PC-9 (cell line): ENCODE results near the gene LRRC43. TPM values are rescaled to one million over a fixed set of nuclear protein-coding genes. Genes with fewer than 3 reads are reported as not detected.

Experiments used
- BruUV-seq: library from RNA; stranded (reverse); fragments of 400-500 nt; replicated peaks from 2 replicates; lab custom pipeline; 2021; lab: Mats Ljungman, UMichigan
- CTCF ChIA-PET: fragments of 300-600 bp; sonication (Branson Sonifier 250); formaldehyde crosslinking; loops from one replicate; lab custom pipeline; 2022; ENCODE audit warnings: antibody characterized with exemption; lab: Charles Lee
- POLR2A ChIA-PET: fragments of 300-600 bp; sonication (Branson Sonifier 250); formaldehyde crosslinking; loops from one replicate; lab custom pipeline; 2022; ENCODE audit warnings: antibody characterized with exemption; ENCODE audit not compliant: unreplicated experiment; lab: Charles Lee
- DNase-seq, 2 experiments: peaks; one replicate each; pipeline versions ENCODE4 v3.0.0 to v3.0.0-alpha.2; 2015 to 2022; ENCODE audit warnings: mixed read lengths in 1 of 2
- H2AFZ ChIP-seq: fragments of 200-600 bp; sonication (generic); 2 replicates; pipeline ENCODE4 v1.8.1; 2017; ENCODE audit warnings: antibody characterized with exemption
- H3F3A ChIP-seq: fragments of 200-600 bp; sonication (generic); 2 replicates; pipeline ENCODE4 v1.8.1; 2017; ENCODE audit warnings: antibody characterized with exemption, mild to moderate bottlenecking, low read depth; ENCODE audit not compliant: insufficient read depth
- H3K27ac ChIP-seq: fragments of 200-600 bp; sonication (generic); 2 replicates; pipeline ENCODE4 v1.6.1; 2016; ENCODE audit warnings: mixed run types
- H3K27me3 ChIP-seq: fragments of 200-600 bp; sonication (generic); 2 replicates; pipeline ENCODE4 v1.6.1; 2016; ENCODE audit warnings: low read depth, mixed run types; ENCODE audit not compliant: insufficient read depth
- H3K36me3 ChIP-seq: fragments of 200-600 bp; sonication (generic); 2 replicates; pipeline ENCODE4 v1.6.1; 2016; ENCODE audit warnings: low read depth, mixed run types
- H3K4me1 ChIP-seq: fragments of 200-600 bp; sonication (generic); replicated peaks from 2 replicates; pipeline ENCODE4 v1.6.1; 2016; ENCODE audit warnings: mixed run types; ENCODE audit not compliant: insufficient read depth
- H3K4me2 ChIP-seq: fragments of 200-600 bp; sonication (generic); 2 replicates; pipeline ENCODE4 v1.6.1; 2017; ENCODE audit warnings: mixed run types
- H3K4me3 ChIP-seq: fragments of 200-600 bp; sonication (generic); 2 replicates; pipeline ENCODE4 v1.6.1; 2016; ENCODE audit warnings: mixed run types
- H3K79me2 ChIP-seq: fragments of 200-600 bp; sonication (generic); 2 replicates; pipeline ENCODE4 v1.6.1; 2017; ENCODE audit warnings: low read depth, mixed run types
- H3K9me2 ChIP-seq: fragments of 200-600 bp; sonication (generic); 2 replicates; pipeline ENCODE4 v1.8.1; 2017; ENCODE audit warnings: mild to moderate bottlenecking; ENCODE audit not compliant: insufficient read depth
- H3K9me3 ChIP-seq: fragments of 200-600 bp; sonication (generic); 2 replicates; pipeline ENCODE4 v1.8.1; 2016; ENCODE audit warnings: low read depth; ENCODE audit not compliant: insufficient read depth
- H4K20me1 ChIP-seq: fragments of 200-600 bp; sonication (generic); 2 replicates; pipeline ENCODE4 v1.8.1; 2017; ENCODE audit not compliant: insufficient read depth
- EZH2 ChIP-seq: fragments of 200-600 bp; sonication (generic); IDR thresholded peaks from 2 replicates; pipeline ENCODE4 v1.8.0; 2017; ENCODE audit warnings: antibody characterized with exemption, low read depth
- intact Hi-C: fragments of 100-400 bp; cut with micrococcal nuclease; formaldehyde crosslinking; loops from one replicate; pipeline ENCODE4 v1.10.0; 2022; ENCODE audit not compliant: unreplicated experiment
- total RNA-seq: library from RNA; stranded (reverse); gene quantifications from 2 replicates; pipeline ENCODE4 v1.2.3, GENCODE V29; 2021
- TF ChIP-seq, protein P1 (sequence below): fragments of 200-600 bp; sonication (generic); conservative IDR thresholded peaks from 2 replicates; pipeline ENCODE4 v1.6.1; 2017; ENCODE audit warnings: mixed run types, antibody characterized with exemption, mild to moderate bottlenecking, moderate library complexity

The LRRC43 gene
- total RNA-seq, 1 experiment from 2014 or later = 0.39 TPM

DNA sequence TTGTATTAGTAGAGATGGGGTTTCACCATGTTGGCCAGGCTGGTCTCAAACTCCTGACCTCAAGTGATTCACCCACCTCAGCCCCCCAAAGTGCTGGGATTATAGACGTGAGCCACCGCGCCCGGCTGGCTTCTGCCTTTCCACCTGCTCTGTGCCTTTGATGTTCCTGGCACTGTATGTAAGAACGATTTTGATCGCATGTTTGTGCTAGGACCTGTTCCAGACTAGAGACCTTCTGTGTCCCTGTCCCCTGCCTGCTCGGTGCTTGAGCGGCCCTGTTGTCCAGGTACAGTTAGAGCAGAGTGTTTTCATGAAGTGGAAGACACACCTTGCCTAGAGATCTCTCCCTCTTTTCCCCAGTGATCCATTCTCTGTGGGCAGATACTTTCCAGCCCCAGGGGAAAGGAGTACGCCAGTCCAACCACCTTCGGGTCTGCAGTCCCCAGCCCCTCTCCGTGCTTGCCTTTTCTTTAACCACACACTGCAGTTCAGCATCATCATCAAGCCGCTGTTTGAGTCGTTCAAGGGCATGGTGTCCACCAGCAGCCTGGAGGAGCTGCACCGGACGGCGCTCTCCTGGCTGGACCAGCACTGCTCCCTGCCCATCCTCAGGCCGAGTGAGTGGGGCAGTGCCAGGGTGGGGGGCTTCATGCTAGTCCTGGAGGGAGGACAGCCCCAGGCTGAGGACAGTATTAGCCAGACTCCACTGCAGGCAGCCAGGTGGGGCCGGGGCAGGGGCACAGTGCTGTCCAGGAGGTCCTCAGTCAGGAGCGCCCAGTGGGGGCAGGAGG, 42.3 kb upstream of the LRRC43 start:
- no peak for DNase-seq
- no peak overlapping the region for H2AFZ ChIP-seq
- no peaks in the 10 kb centered on the region for H3K36me3 ChIP-seq
- H4K20me1 ChIP-seq = no peaks in the 10 kb centered on the region; the same call in 1 of the 2 replicates
- H3K9me3 ChIP-seq = no peaks in the 10 kb centered on the region
- no peaks in the 10 kb centered on the region for H3K27me3 ChIP-seq
- H3F3A ChIP-seq = no peaks in the 10 kb centered on the region; the same call in 1 of the 2 replicates
- H3K27ac ChIP-seq = no peak overlapping the region
- ChIA-PET POLR2A (no interaction called here), CTCF (no interaction called here)
- no peaks in the 10 kb centered on the region for H3K79me2 ChIP-seq
- no peak overlapping the region for H3K4me2 ChIP-seq
- intact Hi-C loops = no loop called here
- H3K9me2 ChIP-seq = no peaks in the 10 kb centered on the region
- H3K4me3 ChIP-seq = no peak overlapping the region
- TF ChIP-seq EZH2 = no peak
- TF ChIP-seq, protein P1, sequence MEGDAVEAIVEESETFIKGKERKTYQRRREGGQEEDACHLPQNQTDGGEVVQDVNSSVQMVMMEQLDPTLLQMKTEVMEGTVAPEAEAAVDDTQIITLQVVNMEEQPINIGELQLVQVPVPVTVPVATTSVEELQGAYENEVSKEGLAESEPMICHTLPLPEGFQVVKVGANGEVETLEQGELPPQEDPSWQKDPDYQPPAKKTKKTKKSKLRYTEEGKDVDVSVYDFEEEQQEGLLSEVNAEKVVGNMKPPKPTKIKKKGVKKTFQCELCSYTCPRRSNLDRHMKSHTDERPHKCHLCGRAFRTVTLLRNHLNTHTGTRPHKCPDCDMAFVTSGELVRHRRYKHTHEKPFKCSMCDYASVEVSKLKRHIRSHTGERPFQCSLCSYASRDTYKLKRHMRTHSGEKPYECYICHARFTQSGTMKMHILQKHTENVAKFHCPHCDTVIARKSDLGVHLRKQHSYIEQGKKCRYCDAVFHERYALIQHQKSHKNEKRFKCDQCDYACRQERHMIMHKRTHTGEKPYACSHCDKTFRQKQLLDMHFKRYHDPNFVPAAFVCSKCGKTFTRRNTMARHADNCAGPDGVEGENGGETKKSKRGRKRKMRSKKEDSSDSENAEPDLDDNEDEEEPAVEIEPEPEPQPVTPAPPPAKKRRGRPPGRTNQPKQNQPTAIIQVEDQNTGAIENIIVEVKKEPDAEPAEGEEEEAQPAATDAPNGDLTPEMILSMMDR = no peak
- H3K4me1 ChIP-seq = no peaks in the 10 kb centered on the region
- no TSS peak for BruUV-seq

DNA sequence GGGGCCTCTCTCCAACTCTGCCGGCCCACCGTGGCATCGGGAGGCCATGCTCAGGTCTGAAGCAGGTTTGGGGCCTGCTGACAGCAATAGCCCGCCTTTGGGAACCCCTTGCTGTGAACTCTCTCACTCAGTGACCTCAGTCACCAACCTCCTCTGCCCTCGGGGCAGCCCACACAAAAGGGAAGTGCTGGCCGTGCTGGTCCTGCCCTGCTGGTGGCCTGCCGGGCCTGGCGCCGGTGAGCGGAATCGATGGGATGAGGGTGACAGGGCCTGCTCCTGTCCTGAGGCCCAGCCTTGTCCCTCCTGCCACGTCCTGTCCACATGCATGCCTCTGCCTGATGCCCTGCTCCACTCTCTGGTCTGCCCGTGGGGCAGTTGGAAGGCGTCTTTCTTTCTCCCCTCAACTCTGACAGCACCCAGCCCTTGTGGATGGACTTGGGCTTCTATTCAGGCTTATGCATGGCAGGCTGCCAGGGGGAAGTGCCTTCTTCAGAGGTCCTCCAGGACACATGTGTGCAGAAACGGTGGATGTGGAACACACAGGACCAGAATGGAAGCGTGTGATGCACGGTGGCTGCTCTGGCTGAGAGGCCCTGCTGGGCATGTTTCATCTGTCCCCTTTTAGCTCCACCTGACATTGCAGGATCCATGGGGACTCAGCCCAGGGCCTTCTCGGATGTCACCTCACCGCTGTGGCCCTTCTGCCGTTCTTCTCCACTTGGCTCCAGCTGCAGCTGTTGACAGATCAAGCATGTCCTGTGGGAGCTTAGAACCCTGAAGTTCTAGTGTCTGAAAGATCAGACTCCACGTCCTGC, 40.8 kb upstream of the LRRC43 start:
- no peak overlapping the region for H3K27ac ChIP-seq
- H3K9me2 ChIP-seq = no peaks in the 10 kb centered on the region
- H3K9me3 ChIP-seq = no peaks in the 10 kb centered on the region
- ChIA-PET POLR2A (no interaction called here), CTCF (interaction anchor here (0.6 kb wide), 1 partner anchor 1316 kb away, joined by 8 read pairs; no protein-coding TSS in a partner anchor)
- H3K36me3 ChIP-seq = no peaks in the 10 kb centered on the region
- no peak for TF ChIP-seq EZH2
- TF ChIP-seq, protein P1 = no peak
- H3K4me1 ChIP-seq = no peaks in the 10 kb centered on the region
- no peak overlapping the region for H3K4me3 ChIP-seq
- H3K4me2 ChIP-seq = no peak overlapping the region
- no peaks in the 10 kb centered on the region for H3F3A ChIP-seq
- H3K27me3 ChIP-seq = no peaks in the 10 kb centered on the region
- intact Hi-C loops = no loop called here
- no peak for DNase-seq
- BruUV-seq = no TSS peak
- H3K79me2 ChIP-seq = no peaks in the 10 kb centered on the region
- H2AFZ ChIP-seq = no peak overlapping the region
- no peaks in the 10 kb centered on the region; the same call in 1 of the 2 replicates for H4K20me1 ChIP-seq

DNA sequence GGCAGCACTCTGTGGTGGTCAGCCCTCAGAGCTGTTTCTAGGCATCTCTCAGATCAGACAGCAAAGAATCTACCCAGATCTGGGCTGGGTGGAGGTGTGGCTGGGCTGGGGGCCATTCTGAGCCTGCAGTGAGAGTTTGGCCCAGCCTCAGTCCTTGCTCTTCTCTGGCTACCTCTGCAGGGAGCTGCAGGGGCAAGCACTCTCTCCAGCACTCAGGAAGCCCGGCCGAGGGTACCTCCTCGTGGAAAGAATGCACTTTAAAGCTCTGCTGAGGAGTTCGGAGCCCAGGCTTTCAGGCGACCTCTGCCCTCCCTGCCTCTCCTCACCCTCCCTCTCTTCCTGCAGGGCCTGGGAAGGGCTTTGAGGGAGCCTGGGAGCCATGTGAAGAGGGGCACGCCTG, 40.1 kb upstream of the LRRC43 start:
- TF ChIP-seq, protein P1 = no peak
- TF ChIP-seq EZH2 = no peak
- ChIA-PET CTCF (interaction anchor here (0.6 kb wide), 1 partner anchor 1317 kb away, joined by 8 read pairs; no protein-coding TSS in a partner anchor), POLR2A (no interaction called here)
- DNase-seq = no peak
- Histone ChIP-seq H3K4me2 (no peak overlapping the region), H3K27ac (no peak overlapping the region), H3K9me2 (no peaks in the 10 kb centered on the region), H4K20me1 (no peaks in the 10 kb centered on the region; the same call in 1 of the 2 replicates), H3F3A (no peaks in the 10 kb centered on the region), H3K9me3 (no peaks in the 10 kb centered on the region), H3K79me2 (no peaks in the 10 kb centered on the region), H3K4me3 (no peak overlapping the region), H2AFZ (no peak overlapping the region), H3K4me1 (no peaks in the 10 kb centered on the region), H3K27me3 (no peaks in the 10 kb centered on the region), H3K36me3 (no peaks in the 10 kb centered on the region)
- BruUV-seq = no TSS peak
- intact Hi-C loops = no loop called here
